ENCODE data around the gene ZNF574.
"Not testable (repeated sequence)": the region's sequence is repeated elsewhere in the genome, so short reads cannot be mapped to it uniquely, and the experiment has no call there.

ZNF574 gene

GRCh38 chr19:42098781-42099180 is 22.8 kb downstream of the ZNF574 start:
- Histone ChIP-seq H3K79me2 (ENCODE audit: insufficient read depth, low read length) (no peaks in the 10 kb centered on the region), H3K4me3 (ENCODE audit: low read length, poor library complexity, severe bottlenecking) (no peak overlapping the region), H3F3A (ENCODE audit: low read depth) (no peaks in the 10 kb centered on the region), H3K9me3 (ENCODE audit: insufficient read depth, low read depth, low read length) (no peaks in the 10 kb centered on the region), H3K9ac (ENCODE audit: low read depth, low read length, poor library complexity, severe bottlenecking) (no peak overlapping the region), H3K9me2 (replicated peaks; ENCODE audit: low read depth, low read length) (no peaks in the 10 kb centered on the region), H3K36me3 (ENCODE audit: insufficient read depth, low read length) (no peaks in the 10 kb centered on the region), H3K4me2 (ENCODE audit: low read depth, low read length, poor library complexity, severe bottlenecking) (no peak overlapping the region), H4K20me1 (ENCODE audit: insufficient read depth, low read length, poor library complexity, severe bottlenecking) (no peaks in the 10 kb centered on the region), H3K27me3 (ENCODE audit: insufficient read depth, low read length, poor library complexity, severe bottlenecking) (no peaks in the 10 kb centered on the region), H3K4me1 (ENCODE audit: insufficient read depth, low read length, poor library complexity, severe bottlenecking) (no peaks in the 10 kb centered on the region), H2AFZ (ENCODE audit: low read length) (no peak overlapping the region)
- TF ChIP-seq CTCF (conservative IDR thresholded peaks at IDR 0.05; ENCODE audit: low read length) = no peak
- no peak for TF ChIP-seq EZH2phosphoT487 (IDR thresholded peaks at IDR 0.05; ENCODE audit: borderline replicate concordance)

DNA sequence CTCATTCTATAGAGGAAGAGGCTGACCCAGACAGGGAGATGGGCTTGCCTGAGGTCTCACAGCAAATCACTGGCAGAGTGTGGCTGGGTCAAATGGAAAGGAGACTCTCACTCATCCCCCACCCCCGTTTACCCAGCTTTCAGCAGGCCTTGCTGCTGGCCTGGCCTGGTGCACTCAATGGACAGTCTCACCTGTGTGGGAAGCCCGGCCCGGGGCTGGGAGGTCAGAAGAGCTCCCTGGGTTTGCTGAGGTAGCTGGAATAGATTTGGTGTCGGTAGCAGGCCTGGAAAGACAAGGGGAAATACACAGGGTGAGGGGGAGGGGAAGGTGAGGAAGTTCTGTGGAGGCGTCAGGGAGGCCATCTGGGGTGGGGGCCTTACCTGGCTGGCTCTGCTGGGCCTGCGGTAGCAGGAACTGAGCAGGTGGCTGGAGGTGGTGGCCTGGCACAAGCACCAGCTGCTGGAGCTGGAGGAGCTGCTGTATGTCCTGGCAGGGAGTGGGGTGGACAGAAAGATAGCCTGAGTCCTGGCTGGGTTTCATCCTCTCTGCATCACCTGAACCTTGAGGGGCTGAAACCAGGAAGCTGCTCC is 23.5 kb downstream of the ZNF574 start:
- Histone ChIP-seq H2AFZ (ENCODE audit: low read length) (no peak overlapping the region), H3K9me3 (ENCODE audit: insufficient read depth, low read depth, low read length) (no peaks in the 10 kb centered on the region), H3K4me2 (ENCODE audit: low read depth, low read length, poor library complexity, severe bottlenecking) (no peak overlapping the region), H3F3A (ENCODE audit: low read depth) (no peaks in the 10 kb centered on the region), H4K20me1 (ENCODE audit: insufficient read depth, low read length, poor library complexity, severe bottlenecking) (no peaks in the 10 kb centered on the region), H3K9ac (ENCODE audit: low read depth, low read length, poor library complexity, severe bottlenecking) (no peak overlapping the region), H3K4me3 (ENCODE audit: low read length, poor library complexity, severe bottlenecking) (no peak overlapping the region), H3K36me3 (ENCODE audit: insufficient read depth, low read length) (no peaks in the 10 kb centered on the region), H3K9me2 (replicated peaks; ENCODE audit: low read depth, low read length) (no peaks in the 10 kb centered on the region), H3K79me2 (ENCODE audit: insufficient read depth, low read length) (no peaks in the 10 kb centered on the region), H3K4me1 (ENCODE audit: insufficient read depth, low read length, poor library complexity, severe bottlenecking) (no peaks in the 10 kb centered on the region), H3K27me3 (ENCODE audit: insufficient read depth, low read length, poor library complexity, severe bottlenecking) (no peaks in the 10 kb centered on the region)
- TF ChIP-seq CTCF (conservative IDR thresholded peaks at IDR 0.05; ENCODE audit: low read length) = no peak
- TF ChIP-seq EZH2phosphoT487 (IDR thresholded peaks at IDR 0.05; ENCODE audit: borderline replicate concordance) = no peak

DNA sequence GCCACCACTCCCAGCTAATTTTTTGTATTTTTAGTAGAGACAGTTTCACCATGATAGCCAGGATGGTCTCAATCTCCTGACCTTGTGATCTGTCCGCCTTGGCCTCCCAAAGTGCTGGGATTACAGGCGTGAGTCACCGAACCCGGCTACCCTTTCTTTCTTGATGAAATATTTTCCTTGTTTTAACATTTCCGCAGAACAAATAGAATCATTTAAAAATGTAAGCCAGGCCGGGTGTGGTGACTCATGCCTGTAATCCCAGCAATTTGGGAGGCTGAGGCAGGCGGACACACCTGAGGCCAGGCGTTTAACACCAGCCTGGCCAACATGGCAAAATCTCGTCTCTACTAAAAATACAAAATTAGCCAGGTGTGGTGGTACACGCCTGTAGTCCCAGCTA is 24.3 kb downstream of the ZNF574 start:
- H3K36me3 ChIP-seq (ENCODE audit: insufficient read depth, low read length); H3K4me2 ChIP-seq (ENCODE audit: low read depth, low read length, poor library complexity, severe bottlenecking): not testable (repeated sequence)

GRCh38 chr19:42102877-42103276 is 26.9 kb downstream of the ZNF574 start:
- Histone ChIP-seq H3K9me3 (ENCODE audit: insufficient read depth, low read depth, low read length) (no peaks in the 10 kb centered on the region), H3K79me2 (ENCODE audit: insufficient read depth, low read length) (no peaks in the 10 kb centered on the region), H3K4me3 (ENCODE audit: low read length, poor library complexity, severe bottlenecking) (no peak overlapping the region), H3F3A (ENCODE audit: low read depth) (no peaks in the 10 kb centered on the region), H3K9ac (ENCODE audit: low read depth, low read length, poor library complexity, severe bottlenecking) (no peak overlapping the region), H3K4me2 (ENCODE audit: low read depth, low read length, poor library complexity, severe bottlenecking) (no peak overlapping the region), H3K4me1 (ENCODE audit: insufficient read depth, low read length, poor library complexity, severe bottlenecking) (no peaks in the 10 kb centered on the region), H3K27me3 (ENCODE audit: insufficient read depth, low read length, poor library complexity, severe bottlenecking) (no peaks in the 10 kb centered on the region), H3K36me3 (ENCODE audit: insufficient read depth, low read length) (no peaks in the 10 kb centered on the region), H4K20me1 (ENCODE audit: insufficient read depth, low read length, poor library complexity, severe bottlenecking) (no peaks in the 10 kb centered on the region), H3K9me2 (replicated peaks; ENCODE audit: low read depth, low read length) (no peaks in the 10 kb centered on the region), H2AFZ (ENCODE audit: low read length) (no peak overlapping the region)
- TF ChIP-seq EZH2phosphoT487 (IDR thresholded peaks at IDR 0.05; ENCODE audit: borderline replicate concordance) = no peak

More for the DNA sequence above, 24.3 kb downstream of the ZNF574 start:
- H3K4me3 ChIP-seq (ENCODE audit: low read length, poor library complexity, severe bottlenecking); H2AFZ ChIP-seq (ENCODE audit: low read length); H4K20me1 ChIP-seq (ENCODE audit: insufficient read depth, low read length, poor library complexity, severe bottlenecking); H3K9ac ChIP-seq (ENCODE audit: low read depth, low read length, poor library complexity, severe bottlenecking); H3K79me2 ChIP-seq (ENCODE audit: insufficient read depth, low read length); H3K27me3 ChIP-seq (ENCODE audit: insufficient read depth, low read length, poor library complexity, severe bottlenecking); H3K9me2 ChIP-seq (replicated peaks; ENCODE audit: low read depth, low read length); H3K9me3 ChIP-seq (ENCODE audit: insufficient read depth, low read depth, low read length); H3F3A ChIP-seq (ENCODE audit: low read depth); H3K4me1 ChIP-seq (ENCODE audit: insufficient read depth, low read length, poor library complexity, severe bottlenecking): not testable (repeated sequence)

All from Loucy (cell line).